NCI-H1694 (cell line): ENCODE results near the gene CDKN2A.

Source experiments
- DNase-seq: peaks from one replicate; lab custom pipeline; 2025; lab: John Stamatoyannopoulos, UW

The CDKN2A gene

DNA sequence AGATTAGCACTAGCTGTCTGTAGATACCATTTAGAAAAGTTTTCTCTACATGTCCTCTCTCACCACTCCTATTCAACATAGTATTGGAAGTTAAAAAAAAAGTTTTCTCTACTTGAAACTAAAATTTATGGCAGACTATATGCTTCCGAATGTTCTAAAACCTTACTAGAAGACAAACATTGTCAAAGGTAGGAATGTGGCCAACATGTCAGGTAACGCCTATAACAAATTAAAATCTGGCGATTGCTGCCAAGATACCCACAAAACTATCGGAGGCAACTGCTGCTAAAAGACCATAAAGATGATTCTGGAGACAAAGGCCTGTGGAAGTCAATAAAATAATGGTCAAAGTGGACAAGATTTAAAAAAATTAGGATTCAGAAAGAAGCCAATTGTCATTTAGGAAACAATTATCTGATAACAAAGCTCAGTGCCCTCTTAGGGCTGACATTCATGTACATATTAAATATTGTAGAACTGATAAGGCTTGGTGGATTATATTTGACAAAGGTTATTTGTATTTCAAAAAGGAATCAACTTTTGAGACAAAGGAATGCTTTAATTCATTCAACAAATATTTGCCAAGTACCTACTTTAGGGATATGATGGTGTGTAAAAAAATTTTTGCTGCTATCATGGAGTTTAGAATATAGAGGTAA lies 52.7 kb downstream of the CDKN2A start:
- no peak for DNase-seq

- DNase-seq, result no peak
Observed at GRCh38 chr9:21936161-21936560, 58.0 kb downstream of the CDKN2A start.

GRCh38 chr9:21935631-21936030 lies 58.6 kb downstream of the CDKN2A start:
- DNase-seq, result no peak

DNA sequence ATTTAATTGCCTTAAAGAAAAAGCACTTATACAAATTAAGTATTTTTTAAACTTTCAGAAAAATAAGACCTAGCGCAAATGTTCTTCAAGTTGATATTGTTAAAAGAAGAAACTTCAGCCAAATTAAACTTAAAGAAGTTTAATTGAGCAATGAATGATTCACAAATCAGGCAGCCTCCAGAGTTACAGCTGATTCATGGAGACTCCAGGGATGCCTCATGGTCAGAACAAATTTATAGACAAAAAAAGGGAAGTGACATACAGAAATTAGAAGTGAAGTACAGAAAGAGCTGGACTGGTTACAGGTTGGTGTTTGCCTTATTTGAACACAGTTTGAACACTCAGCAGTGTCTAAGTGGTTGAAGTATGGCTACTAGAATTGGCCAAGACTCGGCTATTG lies 60.3 kb downstream of the CDKN2A start:
- DNase-seq, result no peak

DNA sequence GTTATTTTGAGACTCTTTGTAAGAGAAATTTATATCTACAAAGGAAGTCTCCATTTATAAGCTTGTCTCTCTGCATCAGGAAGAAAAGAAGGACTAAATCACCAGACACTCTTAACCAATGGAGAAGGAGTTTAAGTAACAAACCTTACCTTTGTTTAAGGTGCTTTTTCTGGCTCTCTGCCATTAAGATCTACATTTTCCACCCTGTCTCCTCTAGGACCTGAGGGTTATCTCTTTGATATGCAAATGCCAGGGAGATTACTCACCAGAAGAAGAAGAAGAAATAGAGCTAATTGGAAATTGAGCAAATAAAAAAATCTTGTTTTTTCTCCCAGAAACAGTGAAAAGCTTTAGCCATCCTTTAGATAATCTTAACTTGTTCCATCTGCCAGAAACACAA lies 60.9 kb downstream of the CDKN2A start:
- DNase-seq, result no peak

DNA sequence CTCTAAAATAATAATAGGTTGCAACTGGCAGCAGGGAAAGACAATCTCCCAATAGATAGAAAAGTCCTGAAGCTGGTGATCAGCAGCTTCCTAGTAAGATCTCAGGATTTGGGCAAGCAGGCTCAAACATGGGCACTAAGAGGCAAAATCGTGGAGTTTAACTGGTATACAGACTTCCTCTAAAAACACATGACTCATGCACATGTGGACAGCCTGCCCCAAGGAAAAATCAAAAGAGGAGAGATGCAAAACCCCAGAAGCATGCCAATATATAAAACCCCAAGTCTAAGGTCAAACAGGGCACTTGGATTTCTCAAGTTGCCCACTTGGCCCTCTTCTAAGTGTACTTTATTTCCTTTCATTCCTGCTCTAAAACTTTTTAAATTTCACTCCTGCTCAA lies 62.8 kb downstream of the CDKN2A start:
- no peak for DNase-seq

- no peak for DNase-seq
Observed at GRCh38 chr9:21927752-21928151, 66.4 kb downstream of the CDKN2A start.

DNA sequence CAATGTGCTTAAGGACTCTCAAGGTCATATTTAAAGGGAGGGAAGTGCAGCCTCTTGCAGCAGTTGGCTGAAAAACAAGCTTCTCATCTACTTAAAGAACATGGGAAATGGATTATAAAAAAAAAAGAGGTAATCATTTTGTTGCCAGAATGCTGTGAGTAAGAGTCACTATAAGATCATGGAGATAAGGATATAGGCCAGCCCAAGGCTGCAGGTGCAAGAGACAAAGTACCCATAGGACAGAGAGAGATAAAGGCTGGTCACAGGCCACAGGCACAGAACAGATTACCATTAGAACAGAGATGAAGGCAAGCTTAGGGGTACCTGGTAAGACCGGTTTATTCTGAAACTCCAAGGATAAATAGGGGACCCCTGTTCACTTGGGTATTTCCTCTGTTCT lies 70.5 kb downstream of the CDKN2A start:
- DNase-seq, result no peak

DNA sequence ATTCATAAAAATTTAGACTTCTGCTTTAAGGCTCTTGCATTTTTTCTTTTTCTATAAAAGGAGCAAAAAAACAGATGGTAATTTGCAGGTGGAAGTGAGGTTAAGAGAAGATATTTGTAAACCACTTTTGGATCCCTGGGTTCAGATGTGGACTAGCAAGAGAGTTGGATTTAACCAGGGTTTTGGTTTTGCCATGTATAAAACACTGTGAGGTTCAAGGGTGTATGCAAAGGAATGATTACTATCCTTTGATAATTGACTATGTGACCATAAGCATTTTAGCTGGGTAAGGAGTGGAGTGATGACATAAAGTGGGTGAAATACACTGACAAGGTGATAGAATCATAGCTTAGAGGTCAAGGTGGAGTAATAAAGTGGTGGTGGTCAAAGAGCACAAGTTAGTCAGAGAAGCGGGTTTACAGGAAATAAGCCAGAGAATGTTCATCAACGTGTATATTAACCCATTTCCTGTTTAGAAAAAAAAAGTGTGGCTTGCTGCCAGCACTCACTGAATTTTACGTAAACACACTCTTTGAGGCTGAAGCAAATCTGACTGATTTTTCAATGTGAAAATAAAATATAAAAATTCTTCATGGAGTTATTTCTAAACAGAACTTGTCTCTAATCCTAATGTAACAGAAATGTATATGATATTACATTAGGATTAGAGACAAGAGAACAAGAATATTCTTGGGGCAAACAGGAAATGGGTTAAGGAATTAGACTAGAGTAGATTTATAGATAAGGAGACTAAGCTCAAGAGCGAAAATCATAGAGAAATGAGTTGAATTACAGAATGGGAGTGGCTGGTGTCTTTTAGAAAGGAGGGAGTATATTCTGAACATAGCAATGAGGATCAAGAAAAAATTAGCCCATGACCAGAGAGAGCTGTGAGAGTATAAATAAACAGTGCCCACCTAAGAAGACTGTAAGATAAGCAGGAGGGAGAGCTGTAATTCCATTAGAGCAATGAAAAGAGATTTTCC lies 74.5 kb downstream of the CDKN2A start:
- no peak for DNase-seq
